MM.1S (cell line): ENCODE measurements around the gene RIPOR1.

Source experiments
- DNase-seq: peaks from one replicate; pipeline ENCODE4 v3.0.0-alpha.2; 2015
- H2AFZ ChIP-seq: fragments of 300-600 bp; sonication (generic); 2 replicates; pipeline ENCODE4 v1.6.0; 2016; ENCODE audit warnings: antibody characterized with exemption, low read length
- H3F3A ChIP-seq: fragments of 300-600 bp; sonication (generic); 2 replicates; pipeline ENCODE4 v1.6.1; 2016; ENCODE audit warnings: mild to moderate bottlenecking, antibody characterized with exemption, low read length, moderate library complexity, mixed read lengths; ENCODE audit not compliant: insufficient read depth
- H3K27ac ChIP-seq: fragments of 300-600 bp; sonication (generic); 2 replicates; pipeline ENCODE4 v1.5.1; 2016; ENCODE audit warnings: mild to moderate bottlenecking, low read length
- H3K27me3 ChIP-seq: fragments of 300-600 bp; sonication (generic); replicated peaks from 2 replicates; pipeline ENCODE4 v1.6.0; 2016; ENCODE audit warnings: low read length; ENCODE audit not compliant: insufficient read depth
- H3K36me3 ChIP-seq: fragments of 300-600 bp; sonication (generic); replicated peaks from 2 replicates; pipeline ENCODE4 v1.6.1; 2016; ENCODE audit warnings: mild to moderate bottlenecking, low read length, mixed read lengths; ENCODE audit not compliant: insufficient read depth
- H3K4me1 ChIP-seq: fragments of 300-600 bp; sonication (generic); 2 replicates; pipeline ENCODE4 v1.6.1; 2016; ENCODE audit warnings: low read length, mixed read lengths
- H3K4me2 ChIP-seq: fragments of 300-600 bp; sonication (generic); 2 replicates; pipeline ENCODE4 v1.6.0; 2016; ENCODE audit warnings: low read depth, low read length
- H3K4me3 ChIP-seq: fragments of 300-600 bp; sonication (generic); 2 replicates; pipeline ENCODE4 v1.5.1; 2016; ENCODE audit warnings: low read length, mixed read lengths
- H3K79me2 ChIP-seq: fragments of 300-600 bp; sonication (generic); 2 replicates; pipeline ENCODE4 v1.6.1; 2016; ENCODE audit warnings: mixed run types, low read length, mixed read lengths
- H3K9ac ChIP-seq: fragments of 300-600 bp; sonication (generic); 2 replicates; pipeline ENCODE4 v1.6.1; 2016; ENCODE audit warnings: low read length, mixed read lengths
- H3K9me2 ChIP-seq: fragments of 300-600 bp; sonication (generic); replicated peaks from 2 replicates; pipeline ENCODE4 v1.6.1; 2016; ENCODE audit warnings: mild to moderate bottlenecking, low read length, mixed read lengths; ENCODE audit not compliant: insufficient read depth
- H3K9me3 ChIP-seq: fragments of 300-600 bp; sonication (generic); replicated peaks from 2 replicates; pipeline ENCODE4 v1.6.1; 2016; ENCODE audit warnings: mild to moderate bottlenecking, low read length, mixed read lengths; ENCODE audit not compliant: insufficient read depth
- H4K20me1 ChIP-seq: fragments of 300-600 bp; sonication (generic); 2 replicates; pipeline ENCODE4 v1.6.1; 2016; ENCODE audit warnings: mild to moderate bottlenecking, low read length, moderate library complexity, mixed read lengths; ENCODE audit not compliant: insufficient read depth
- EZH2 ChIP-seq: fragments of 300-600 bp; sonication (generic); optimal IDR thresholded peaks from 2 replicates; pipeline ENCODE3; 2017; ENCODE audit warnings: low read depth, mild to moderate bottlenecking, antibody characterized with exemption, low read length, mixed read lengths
- EZH2phosphoT487 ChIP-seq: fragments of 300-600 bp; sonication (generic); IDR thresholded peaks from 2 replicates; pipeline ENCODE4 v1.6.1; 2018; ENCODE audit warnings: antibody characterized with exemption, low read length
- TF ChIP-seq, protein P1 (sequence below): fragments of 300-600 bp; sonication (generic); IDR thresholded peaks from 2 replicates; pipeline ENCODE4 v1.5.1; 2016; ENCODE audit warnings: antibody characterized with exemption, low read length, mixed read lengths

The RIPOR1 gene

GRCh38 chr16:67549936-67550335 is 21.3 kb downstream of the RIPOR1 start:
- Histone ChIP-seq H4K20me1 (no peaks in the 10 kb centered on the region), H3K79me2 (peaks cover 79% of the 10 kb centered on the region), H3F3A (peaks cover 49% of the 10 kb centered on the region), H2AFZ (no peak overlapping the region), H3K4me2 (no peak overlapping the region), H3K36me3 (no peaks in the 10 kb centered on the region), H3K27ac (peak overlapping the region; percentile 98; the same call in 1 of the 2 replicates), H3K9ac (no peak overlapping the region), H3K9me3 (no peaks in the 10 kb centered on the region), H3K4me1 (peaks cover 86% of the 10 kb centered on the region), H3K4me3 (no peak overlapping the region), H3K9me2 (no peaks in the 10 kb centered on the region), H3K27me3 (no peaks in the 10 kb centered on the region)
- no peak for DNase-seq
- no peak for TF ChIP-seq EZH2
- no peak for TF ChIP-seq EZH2phosphoT487
- TF ChIP-seq, protein P1, sequence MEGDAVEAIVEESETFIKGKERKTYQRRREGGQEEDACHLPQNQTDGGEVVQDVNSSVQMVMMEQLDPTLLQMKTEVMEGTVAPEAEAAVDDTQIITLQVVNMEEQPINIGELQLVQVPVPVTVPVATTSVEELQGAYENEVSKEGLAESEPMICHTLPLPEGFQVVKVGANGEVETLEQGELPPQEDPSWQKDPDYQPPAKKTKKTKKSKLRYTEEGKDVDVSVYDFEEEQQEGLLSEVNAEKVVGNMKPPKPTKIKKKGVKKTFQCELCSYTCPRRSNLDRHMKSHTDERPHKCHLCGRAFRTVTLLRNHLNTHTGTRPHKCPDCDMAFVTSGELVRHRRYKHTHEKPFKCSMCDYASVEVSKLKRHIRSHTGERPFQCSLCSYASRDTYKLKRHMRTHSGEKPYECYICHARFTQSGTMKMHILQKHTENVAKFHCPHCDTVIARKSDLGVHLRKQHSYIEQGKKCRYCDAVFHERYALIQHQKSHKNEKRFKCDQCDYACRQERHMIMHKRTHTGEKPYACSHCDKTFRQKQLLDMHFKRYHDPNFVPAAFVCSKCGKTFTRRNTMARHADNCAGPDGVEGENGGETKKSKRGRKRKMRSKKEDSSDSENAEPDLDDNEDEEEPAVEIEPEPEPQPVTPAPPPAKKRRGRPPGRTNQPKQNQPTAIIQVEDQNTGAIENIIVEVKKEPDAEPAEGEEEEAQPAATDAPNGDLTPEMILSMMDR = no peak

GRCh38 chr16:67551091-67551490 is 22.5 kb downstream of the RIPOR1 start:
- no peaks in the 10 kb centered on the region for H3K36me3 ChIP-seq
- H3K9ac ChIP-seq = no peak overlapping the region
- peaks cover 77% of the 10 kb centered on the region for H3K79me2 ChIP-seq
- no peaks in the 10 kb centered on the region for H3K9me2 ChIP-seq
- H3K27ac ChIP-seq = peak overlapping the region; percentile 90; the same call in 1 of the 2 replicates
- no peak overlapping the region for H3K4me2 ChIP-seq
- H2AFZ ChIP-seq = no peak overlapping the region
- TF ChIP-seq, protein P1 = no peak
- no peak for TF ChIP-seq EZH2phosphoT487
- no peak for DNase-seq
- H3K9me3 ChIP-seq = no peaks in the 10 kb centered on the region
- H3K4me3 ChIP-seq = no peak overlapping the region
- H3K27me3 ChIP-seq = no peaks in the 10 kb centered on the region
- H4K20me1 ChIP-seq = no peaks in the 10 kb centered on the region
- H3K4me1 ChIP-seq = peaks cover 83% of the 10 kb centered on the region
- peaks cover 47% of the 10 kb centered on the region for H3F3A ChIP-seq

DNA sequence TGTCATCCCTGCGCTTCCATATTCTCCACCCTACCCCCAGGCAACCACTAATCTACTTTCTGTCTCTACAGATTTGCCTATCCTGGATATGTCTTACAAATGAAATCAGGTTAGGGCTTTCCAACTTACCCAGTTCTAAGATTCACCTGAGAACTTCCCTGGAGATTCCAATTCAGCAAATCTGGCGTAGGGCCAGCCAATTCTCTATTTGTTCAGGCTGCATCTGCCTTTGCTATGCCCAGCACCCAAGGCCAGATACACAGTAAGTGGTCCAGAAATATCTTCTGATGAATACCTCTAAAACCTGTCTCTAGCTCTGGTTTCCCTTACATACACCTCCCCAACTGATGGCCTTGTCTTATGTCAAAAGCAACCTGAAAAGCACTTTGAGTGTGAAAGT is 23.3 kb downstream of the RIPOR1 start:
- peak overlapping the region; percentile 39 for H3K4me2 ChIP-seq
- no peaks in the 10 kb centered on the region for H3K36me3 ChIP-seq
- no peak overlapping the region for H3K4me3 ChIP-seq
- TF ChIP-seq, protein P1 = no peak
- TF ChIP-seq EZH2phosphoT487 (no peak), EZH2 (no peak)
- no peaks in the 10 kb centered on the region for H4K20me1 ChIP-seq
- no peaks in the 10 kb centered on the region for H3K9me2 ChIP-seq
- H3K4me1 ChIP-seq = peaks cover 77% of the 10 kb centered on the region
- no peaks in the 10 kb centered on the region for H3K9me3 ChIP-seq
- H3K27me3 ChIP-seq = no peaks in the 10 kb centered on the region
- peak; percentile 49 for DNase-seq
- no peak overlapping the region for H2AFZ ChIP-seq
- peaks cover 56% of the 10 kb centered on the region for H3F3A ChIP-seq
- H3K27ac ChIP-seq = peak overlapping the region; percentile 90
- peak overlapping the region; percentile 16; the same call in 1 of the 2 replicates for H3K9ac ChIP-seq
- peaks cover 77% of the 10 kb centered on the region for H3K79me2 ChIP-seq
